GM12878 (cell line): ENCODE data around the gene POLR1A.

Source experiments
- EP300 ChIP-seq, 2 experiments: fragments of 150-350 bp in 1 of 2; IDR thresholded peaks; 2 replicates each; pipeline ENCODE4 v1.6.1; 2011 to 2012; ENCODE audit warnings: low read depth in 2 of 2, low read length in 2 of 2, borderline replicate concordance in 1 of 2, improper control_type of control experiment in 1 of 2, inconsistent platforms in 1 of 2; ENCODE audit not compliant: control insufficient read depth in 1 of 2
- PAX8 ChIP-seq: fragments of 450-650 bp; IDR thresholded peaks from 2 replicates; pipeline ENCODE4 v1.6.1; 2017; ENCODE audit warnings: mild to moderate bottlenecking, moderate library complexity
- TAF1 ChIP-seq: IDR thresholded peaks from 2 replicates; pipeline ENCODE4 v1.6.1; 2011; ENCODE audit warnings: mild to moderate bottlenecking, low read depth, low read length, borderline replicate concordance
- TF ChIP-seq, protein P1 (sequence below), 3 experiments: IDR thresholded peaks in 2 of 3; conservative IDR thresholded peaks in 1 of 3; 2 replicates each; pipeline ENCODE4 v1.5.1; 2011; ENCODE audit warnings: low read depth in 3 of 3, low read length in 3 of 3, mild to moderate bottlenecking in 3 of 3, control low read depth in 2 of 3, moderate library complexity in 2 of 3, inconsistent platforms in 1 of 3, mixed read lengths in 1 of 3; ENCODE audit not compliant: control insufficient read depth in 2 of 3, insufficient read depth in 1 of 3; ENCODE audit errors: extremely low read depth in 1 of 3

DNA sequence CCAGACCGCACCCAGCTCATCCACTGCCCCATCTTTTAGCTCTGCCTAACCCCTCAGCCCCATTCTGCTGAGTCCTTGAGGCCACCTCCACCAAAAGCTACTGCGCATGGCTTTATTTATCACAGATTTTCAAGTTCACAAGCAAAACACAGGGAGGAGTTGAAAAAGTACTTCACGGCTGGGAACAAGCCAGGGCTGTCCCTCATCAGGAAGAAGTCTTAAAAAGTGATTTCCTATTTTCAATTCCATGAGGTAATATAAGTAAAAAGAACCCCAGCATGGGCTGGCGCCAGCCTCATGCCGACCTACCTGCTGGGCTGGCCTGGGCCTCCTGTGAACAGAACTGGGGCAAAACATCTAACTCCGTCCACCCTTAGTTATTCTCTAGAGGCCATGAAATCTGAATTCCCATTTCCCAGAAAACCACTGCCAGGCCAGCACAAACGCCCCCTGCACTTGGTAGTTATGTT, 69.0 kb downstream of the POLR1A start:
- TF ChIP-seq, protein P1, sequence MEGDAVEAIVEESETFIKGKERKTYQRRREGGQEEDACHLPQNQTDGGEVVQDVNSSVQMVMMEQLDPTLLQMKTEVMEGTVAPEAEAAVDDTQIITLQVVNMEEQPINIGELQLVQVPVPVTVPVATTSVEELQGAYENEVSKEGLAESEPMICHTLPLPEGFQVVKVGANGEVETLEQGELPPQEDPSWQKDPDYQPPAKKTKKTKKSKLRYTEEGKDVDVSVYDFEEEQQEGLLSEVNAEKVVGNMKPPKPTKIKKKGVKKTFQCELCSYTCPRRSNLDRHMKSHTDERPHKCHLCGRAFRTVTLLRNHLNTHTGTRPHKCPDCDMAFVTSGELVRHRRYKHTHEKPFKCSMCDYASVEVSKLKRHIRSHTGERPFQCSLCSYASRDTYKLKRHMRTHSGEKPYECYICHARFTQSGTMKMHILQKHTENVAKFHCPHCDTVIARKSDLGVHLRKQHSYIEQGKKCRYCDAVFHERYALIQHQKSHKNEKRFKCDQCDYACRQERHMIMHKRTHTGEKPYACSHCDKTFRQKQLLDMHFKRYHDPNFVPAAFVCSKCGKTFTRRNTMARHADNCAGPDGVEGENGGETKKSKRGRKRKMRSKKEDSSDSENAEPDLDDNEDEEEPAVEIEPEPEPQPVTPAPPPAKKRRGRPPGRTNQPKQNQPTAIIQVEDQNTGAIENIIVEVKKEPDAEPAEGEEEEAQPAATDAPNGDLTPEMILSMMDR (IDR thresholded peaks at IDR 0.05 in 2 of 3, conservative IDR thresholded peaks at IDR 0.05 in 1 of 3; ENCODE audit: control insufficient read depth in 2 of 3, extremely low read depth in 1 of 3, insufficient read depth in 1 of 3, low read depth in 3 of 3, low read length in 3 of 3) = no peak
- TF ChIP-seq TAF1 = 0 out of 2 replicates have a peak, but pooled peaks have one; percentile 39
- TF ChIP-seq PAX8 = no peak
- no peak for TF ChIP-seq EP300 (IDR thresholded peaks at IDR 0.05; ENCODE audit: borderline replicate concordance in 1 of 2, control insufficient read depth in 1 of 2, low read depth in 2 of 2, low read length in 2 of 2)
